Measurements from ENCODE around the gene FBN2. TPM values are rescaled to one million over a fixed set of nuclear protein-coding genes. Genes with fewer than 3 reads are reported as not detected.

FBN2 gene
- total RNA-seq, 1 experiment from 2014 or later = 0.08 TPM

DNA sequence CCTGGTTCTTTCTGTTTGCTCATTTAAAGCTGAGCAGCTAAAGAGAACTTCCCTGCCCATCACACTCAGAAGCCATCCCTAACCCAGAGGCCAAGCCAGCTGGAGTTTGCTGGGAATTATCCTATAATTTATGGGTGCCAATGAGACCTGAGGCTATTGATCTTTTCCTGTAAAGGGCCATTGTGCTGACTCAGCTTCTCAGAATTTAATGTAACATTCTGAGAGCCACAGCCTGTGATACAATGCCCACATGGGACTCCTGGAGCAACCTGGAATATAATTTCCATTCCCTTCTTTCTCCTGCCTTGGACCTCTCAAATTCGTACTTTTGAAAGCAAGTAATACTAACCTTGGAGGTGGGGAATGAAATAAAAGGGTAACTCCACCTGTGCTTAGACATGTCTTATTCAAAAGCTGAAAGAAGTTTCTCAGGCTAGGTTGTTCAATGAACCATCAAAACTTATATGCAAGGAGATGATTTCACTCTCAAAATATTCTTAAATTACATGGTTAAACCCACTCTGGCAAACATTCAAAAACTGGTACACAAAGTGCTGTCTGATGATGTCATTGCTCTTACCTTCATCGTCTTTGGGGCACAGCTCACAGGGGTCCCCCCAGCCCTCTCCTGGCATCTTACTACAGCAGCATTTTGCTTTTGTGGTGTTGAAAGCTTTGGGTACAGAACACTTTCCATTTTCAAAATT is 247.7 kb downstream of the FBN2 start:
- DNase-seq (ENCODE audit: low read depth, low spot score) (no peak), ATAC-seq (no peak)
- no TSS peak for BruUV-seq (replicated peaks)
- Histone ChIP-seq H3K36me3 (ENCODE audit: control insufficient read depth, insufficient read depth, low read length) (no peaks in the 10 kb centered on the region), H3K9me3 (ENCODE audit: control insufficient read depth, insufficient read depth, low read depth, low read length) (no peaks in the 10 kb centered on the region), H3K27me3 (ENCODE audit: control insufficient read depth, insufficient read depth, low read length) (no peaks in the 10 kb centered on the region), H3K4me1 (ENCODE audit: control insufficient read depth, insufficient read depth, low read length) (no peaks in the 10 kb centered on the region), H3K27ac (ENCODE audit: low read length) (no peak overlapping the region), H3K4me3 (ENCODE audit: low read depth in 2 of 2, low read length in 2 of 2) (no peak overlapping the region)
- CTCF ChIA-PET = no interaction called here
- in situ Hi-C loops (cut with HindIII; ENCODE audit: low pct_unique_long_range_greater_than_20kb, low sequenced_read_pairs) = no loop called here
- TF ChIP-seq TCF7L2 (IDR thresholded peaks at IDR 0.05; ENCODE audit: low read depth, low read length) (no peak), SIN3A (IDR thresholded peaks at IDR 0.05; ENCODE audit: borderline replicate concordance, insufficient read depth, low read depth, low read length) (no peak), POLR2AphosphoS5 (IDR thresholded peaks at IDR 0.05; ENCODE audit: low read depth, low read length) (no peak)
- TF ChIP-seq, protein P1, sequence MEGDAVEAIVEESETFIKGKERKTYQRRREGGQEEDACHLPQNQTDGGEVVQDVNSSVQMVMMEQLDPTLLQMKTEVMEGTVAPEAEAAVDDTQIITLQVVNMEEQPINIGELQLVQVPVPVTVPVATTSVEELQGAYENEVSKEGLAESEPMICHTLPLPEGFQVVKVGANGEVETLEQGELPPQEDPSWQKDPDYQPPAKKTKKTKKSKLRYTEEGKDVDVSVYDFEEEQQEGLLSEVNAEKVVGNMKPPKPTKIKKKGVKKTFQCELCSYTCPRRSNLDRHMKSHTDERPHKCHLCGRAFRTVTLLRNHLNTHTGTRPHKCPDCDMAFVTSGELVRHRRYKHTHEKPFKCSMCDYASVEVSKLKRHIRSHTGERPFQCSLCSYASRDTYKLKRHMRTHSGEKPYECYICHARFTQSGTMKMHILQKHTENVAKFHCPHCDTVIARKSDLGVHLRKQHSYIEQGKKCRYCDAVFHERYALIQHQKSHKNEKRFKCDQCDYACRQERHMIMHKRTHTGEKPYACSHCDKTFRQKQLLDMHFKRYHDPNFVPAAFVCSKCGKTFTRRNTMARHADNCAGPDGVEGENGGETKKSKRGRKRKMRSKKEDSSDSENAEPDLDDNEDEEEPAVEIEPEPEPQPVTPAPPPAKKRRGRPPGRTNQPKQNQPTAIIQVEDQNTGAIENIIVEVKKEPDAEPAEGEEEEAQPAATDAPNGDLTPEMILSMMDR (IDR thresholded peaks at IDR 0.05) = no peak
- TF ChIP-seq, protein P2, sequence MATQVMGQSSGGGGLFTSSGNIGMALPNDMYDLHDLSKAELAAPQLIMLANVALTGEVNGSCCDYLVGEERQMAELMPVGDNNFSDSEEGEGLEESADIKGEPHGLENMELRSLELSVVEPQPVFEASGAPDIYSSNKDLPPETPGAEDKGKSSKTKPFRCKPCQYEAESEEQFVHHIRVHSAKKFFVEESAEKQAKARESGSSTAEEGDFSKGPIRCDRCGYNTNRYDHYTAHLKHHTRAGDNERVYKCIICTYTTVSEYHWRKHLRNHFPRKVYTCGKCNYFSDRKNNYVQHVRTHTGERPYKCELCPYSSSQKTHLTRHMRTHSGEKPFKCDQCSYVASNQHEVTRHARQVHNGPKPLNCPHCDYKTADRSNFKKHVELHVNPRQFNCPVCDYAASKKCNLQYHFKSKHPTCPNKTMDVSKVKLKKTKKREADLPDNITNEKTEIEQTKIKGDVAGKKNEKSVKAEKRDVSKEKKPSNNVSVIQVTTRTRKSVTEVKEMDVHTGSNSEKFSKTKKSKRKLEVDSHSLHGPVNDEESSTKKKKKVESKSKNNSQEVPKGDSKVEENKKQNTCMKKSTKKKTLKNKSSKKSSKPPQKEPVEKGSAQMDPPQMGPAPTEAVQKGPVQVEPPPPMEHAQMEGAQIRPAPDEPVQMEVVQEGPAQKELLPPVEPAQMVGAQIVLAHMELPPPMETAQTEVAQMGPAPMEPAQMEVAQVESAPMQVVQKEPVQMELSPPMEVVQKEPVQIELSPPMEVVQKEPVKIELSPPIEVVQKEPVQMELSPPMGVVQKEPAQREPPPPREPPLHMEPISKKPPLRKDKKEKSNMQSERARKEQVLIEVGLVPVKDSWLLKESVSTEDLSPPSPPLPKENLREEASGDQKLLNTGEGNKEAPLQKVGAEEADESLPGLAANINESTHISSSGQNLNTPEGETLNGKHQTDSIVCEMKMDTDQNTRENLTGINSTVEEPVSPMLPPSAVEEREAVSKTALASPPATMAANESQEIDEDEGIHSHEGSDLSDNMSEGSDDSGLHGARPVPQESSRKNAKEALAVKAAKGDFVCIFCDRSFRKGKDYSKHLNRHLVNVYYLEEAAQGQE (IDR thresholded peaks at IDR 0.05; ENCODE audit: insufficient read depth in 1 of 2, low read depth in 2 of 2, low read length in 1 of 2) = no peak
- POLR2A ChIA-PET = no interaction called here
- intact Hi-C loops (cut with micrococcal nuclease; ENCODE audit: unreplicated experiment) = no loop called here

DNA sequence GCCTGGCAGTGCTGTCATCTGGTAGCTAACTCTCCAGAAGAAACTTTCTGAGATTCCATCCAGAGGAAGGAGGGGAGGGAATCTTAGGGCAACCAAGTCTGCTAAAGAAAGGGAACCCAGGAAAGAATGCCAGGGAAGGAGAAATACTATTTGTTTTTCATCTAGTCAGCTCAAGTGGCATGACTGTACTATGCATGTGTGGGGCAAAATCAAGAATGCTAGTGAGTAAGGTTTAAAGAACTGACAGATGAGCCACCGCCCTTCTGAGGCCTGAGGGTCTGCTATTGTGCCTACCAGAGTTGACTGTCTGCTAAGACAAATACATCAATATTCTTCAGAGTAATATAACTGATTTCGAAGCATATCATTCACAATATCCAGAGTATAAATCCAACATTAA is 250.3 kb downstream of the FBN2 start:
- Histone ChIP-seq H3K27ac (ENCODE audit: low read length) (no peak overlapping the region), H3K4me1 (ENCODE audit: control insufficient read depth, insufficient read depth, low read length) (no peaks in the 10 kb centered on the region), H3K36me3 (ENCODE audit: control insufficient read depth, insufficient read depth, low read length) (no peaks in the 10 kb centered on the region), H3K27me3 (ENCODE audit: control insufficient read depth, insufficient read depth, low read length) (no peaks in the 10 kb centered on the region), H3K9me3 (ENCODE audit: control insufficient read depth, insufficient read depth, low read depth, low read length) (no peaks in the 10 kb centered on the region), H3K4me3 (ENCODE audit: low read depth in 2 of 2, low read length in 2 of 2) (no peak overlapping the region)
- TF ChIP-seq, protein P1 (IDR thresholded peaks at IDR 0.05) = no peak
- TF ChIP-seq POLR2AphosphoS5 (IDR thresholded peaks at IDR 0.05; ENCODE audit: low read depth, low read length) (no peak), TCF7L2 (IDR thresholded peaks at IDR 0.05; ENCODE audit: low read depth, low read length) (no peak), SIN3A (IDR thresholded peaks at IDR 0.05; ENCODE audit: borderline replicate concordance, insufficient read depth, low read depth, low read length) (no peak)
- TF ChIP-seq, protein P2 (IDR thresholded peaks at IDR 0.05; ENCODE audit: insufficient read depth in 1 of 2, low read depth in 2 of 2, low read length in 1 of 2) = no peak
- BruUV-seq (replicated peaks) = no TSS peak
- in situ Hi-C loops (cut with HindIII; ENCODE audit: low pct_unique_long_range_greater_than_20kb, low sequenced_read_pairs) = no loop called here
- DNase-seq (ENCODE audit: low read depth, low spot score) (no peak), ATAC-seq (no peak)
- POLR2A ChIA-PET = interaction anchor here (0.6 kb wide), 1 partner anchor 208 kb away, joined by 3 read pairs; no protein-coding TSS in a partner anchor
- intact Hi-C loops (cut with micrococcal nuclease; ENCODE audit: unreplicated experiment) = no loop called here
- CTCF ChIA-PET = no interaction called here
